Measurements from ENCODE around the gene OGFR. TPM values are rescaled to one million over a fixed set of nuclear protein-coding genes. Genes with fewer than 3 reads are reported as not detected.

The OGFR gene
- total and polyA plus RNA-seq, 9 donors = 28.6 to 52.9 (median 43.0) TPM

DNA sequence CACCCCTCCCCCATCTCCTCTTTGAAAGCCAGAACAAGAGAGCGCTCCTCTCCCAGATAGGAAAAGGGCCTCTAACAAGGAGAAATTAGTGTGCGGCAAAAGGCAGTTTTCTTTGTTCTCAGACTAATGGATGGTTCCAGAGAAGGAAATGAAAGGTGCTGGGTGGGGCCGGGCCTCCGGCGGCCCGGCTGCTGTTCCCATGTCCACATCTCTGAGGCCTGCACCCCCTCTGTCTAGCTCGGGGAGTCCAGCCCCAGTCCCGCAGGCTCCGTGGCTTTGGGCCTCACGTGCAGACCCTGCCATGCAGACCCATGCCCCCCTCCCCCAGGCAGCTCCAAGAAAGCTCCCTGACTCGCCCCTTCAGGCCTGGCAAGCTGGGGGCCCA, 44.2 kb upstream of the OGFR start:
- 62 to 88% (median 62%) methylated on average over 7 to 11 of the region's 11 CpGs for WGBS, 3 donors
- intact Hi-C loops (cut with DNase I) = no loop called here
- H3K9me3 ChIP-seq = no peaks in the 10 kb centered on the region
- H3K4me1 ChIP-seq (ENCODE audit: insufficient read depth) = no peaks in the 10 kb centered on the region
- no peaks in the 10 kb centered on the region for H3K36me3 ChIP-seq
- TF ChIP-seq, protein P1, sequence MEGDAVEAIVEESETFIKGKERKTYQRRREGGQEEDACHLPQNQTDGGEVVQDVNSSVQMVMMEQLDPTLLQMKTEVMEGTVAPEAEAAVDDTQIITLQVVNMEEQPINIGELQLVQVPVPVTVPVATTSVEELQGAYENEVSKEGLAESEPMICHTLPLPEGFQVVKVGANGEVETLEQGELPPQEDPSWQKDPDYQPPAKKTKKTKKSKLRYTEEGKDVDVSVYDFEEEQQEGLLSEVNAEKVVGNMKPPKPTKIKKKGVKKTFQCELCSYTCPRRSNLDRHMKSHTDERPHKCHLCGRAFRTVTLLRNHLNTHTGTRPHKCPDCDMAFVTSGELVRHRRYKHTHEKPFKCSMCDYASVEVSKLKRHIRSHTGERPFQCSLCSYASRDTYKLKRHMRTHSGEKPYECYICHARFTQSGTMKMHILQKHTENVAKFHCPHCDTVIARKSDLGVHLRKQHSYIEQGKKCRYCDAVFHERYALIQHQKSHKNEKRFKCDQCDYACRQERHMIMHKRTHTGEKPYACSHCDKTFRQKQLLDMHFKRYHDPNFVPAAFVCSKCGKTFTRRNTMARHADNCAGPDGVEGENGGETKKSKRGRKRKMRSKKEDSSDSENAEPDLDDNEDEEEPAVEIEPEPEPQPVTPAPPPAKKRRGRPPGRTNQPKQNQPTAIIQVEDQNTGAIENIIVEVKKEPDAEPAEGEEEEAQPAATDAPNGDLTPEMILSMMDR (IDR thresholded peaks at IDR 0.05) = no peak
- TF ChIP-seq POLR2A (IDR thresholded peaks at IDR 0.05) = no peak
- no peak for TF ChIP-seq EP300 (IDR thresholded peaks at IDR 0.05)
- DNase-seq = no peak
- H3K27ac ChIP-seq = no peak overlapping the region
- H3K27me3 ChIP-seq = no peaks in the 10 kb centered on the region
- no peak overlapping the region for H3K4me3 ChIP-seq

DNA sequence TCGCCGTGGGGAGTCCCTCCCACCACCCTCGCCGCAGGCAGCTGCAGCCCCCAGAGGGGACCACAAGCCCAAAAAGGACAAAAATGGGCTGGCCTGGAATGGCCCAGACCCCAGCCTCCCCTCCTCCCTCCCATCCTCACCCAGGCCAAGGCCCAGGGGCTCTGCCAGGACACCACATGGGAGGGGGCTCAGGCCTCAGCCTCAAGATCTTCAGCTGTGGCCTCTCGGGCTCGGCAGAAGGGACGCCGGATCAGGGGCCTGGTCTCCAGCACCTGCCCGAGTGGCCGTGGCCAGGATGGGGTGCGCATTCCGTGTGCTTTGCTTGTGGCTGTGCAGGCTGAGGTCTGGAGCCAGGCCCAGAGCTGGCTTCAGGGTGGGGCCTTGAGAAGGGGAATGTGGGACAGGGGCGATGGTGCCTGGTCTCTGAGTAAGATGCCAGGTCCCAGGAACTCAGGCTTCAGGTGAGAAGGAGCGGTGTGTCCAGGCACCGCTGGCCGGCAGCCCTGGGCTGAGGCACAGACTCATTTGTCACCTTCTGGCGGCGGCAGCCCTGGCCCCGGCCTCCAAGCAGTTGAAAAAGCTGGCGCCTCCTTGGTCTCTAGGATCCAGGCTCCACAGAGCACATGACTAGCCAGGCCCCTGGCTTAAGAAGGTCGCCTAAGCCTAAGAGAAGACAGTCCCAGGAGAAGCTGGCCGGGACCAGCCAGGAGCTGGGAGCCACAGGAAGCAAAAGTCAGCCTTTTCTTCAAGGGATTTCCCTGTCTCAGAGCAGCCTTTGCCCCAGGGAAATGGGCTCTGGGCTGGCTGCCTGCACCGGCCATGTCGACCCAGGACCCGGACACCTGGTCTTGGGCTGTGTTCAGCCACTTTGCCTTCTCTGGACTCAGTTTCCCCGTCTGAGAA, 43.5 kb upstream of the OGFR start:
- H3K9me3 ChIP-seq = no peaks in the 10 kb centered on the region
- no peak for DNase-seq
- no peaks in the 10 kb centered on the region for H3K4me1 ChIP-seq (ENCODE audit: insufficient read depth)
- no peak overlapping the region for H3K27ac ChIP-seq
- 67 to 71% (median 69%) methylated on average over 21 to 26 of the region's 26 CpGs for WGBS, 3 donors
- no peak overlapping the region for H3K4me3 ChIP-seq
- H3K27me3 ChIP-seq = no peaks in the 10 kb centered on the region
- H3K36me3 ChIP-seq = no peaks in the 10 kb centered on the region
- TF ChIP-seq POLR2A (IDR thresholded peaks at IDR 0.05) (no peak), EP300 (IDR thresholded peaks at IDR 0.05) (no peak)
- TF ChIP-seq, protein P1 (IDR thresholded peaks at IDR 0.05) = no peak
- intact Hi-C loops (cut with DNase I) = no loop called here

DNA sequence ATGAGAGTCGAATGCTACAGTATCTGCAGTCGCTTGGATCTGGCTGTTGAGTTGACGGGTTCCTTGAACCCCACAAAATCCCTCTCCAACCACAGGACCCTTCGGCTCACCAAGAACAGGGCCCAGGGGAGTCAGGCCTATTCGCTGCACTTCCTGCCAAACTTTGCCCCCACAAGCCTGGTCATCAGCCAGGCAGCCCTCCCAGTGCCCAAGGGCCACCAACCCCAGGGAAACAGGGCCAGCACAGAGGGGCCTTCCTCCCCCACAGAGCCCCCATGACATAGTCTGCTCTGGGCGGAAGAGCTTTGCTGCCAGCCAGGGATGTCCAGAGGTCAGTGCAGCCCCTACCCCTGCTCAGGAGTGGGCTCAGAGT, 42.9 kb upstream of the OGFR start:
- Histone ChIP-seq H3K4me3 (no peak overlapping the region), H3K27me3 (no peaks in the 10 kb centered on the region), H3K27ac (no peak overlapping the region), H3K36me3 (no peaks in the 10 kb centered on the region), H3K9me3 (no peaks in the 10 kb centered on the region), H3K4me1 (ENCODE audit: insufficient read depth) (peaks cover 2% of the 10 kb centered on the region)
- TF ChIP-seq POLR2A (IDR thresholded peaks at IDR 0.05) (no peak), EP300 (IDR thresholded peaks at IDR 0.05) (no peak)
- TF ChIP-seq, protein P1 (IDR thresholded peaks at IDR 0.05) = no peak
- no peak for DNase-seq
- WGBS, 3 donors = 90 to 94% (median 93%) methylated on average over 6 of the region's 6 CpGs
- intact Hi-C loops (cut with DNase I) = no loop called here

DNA sequence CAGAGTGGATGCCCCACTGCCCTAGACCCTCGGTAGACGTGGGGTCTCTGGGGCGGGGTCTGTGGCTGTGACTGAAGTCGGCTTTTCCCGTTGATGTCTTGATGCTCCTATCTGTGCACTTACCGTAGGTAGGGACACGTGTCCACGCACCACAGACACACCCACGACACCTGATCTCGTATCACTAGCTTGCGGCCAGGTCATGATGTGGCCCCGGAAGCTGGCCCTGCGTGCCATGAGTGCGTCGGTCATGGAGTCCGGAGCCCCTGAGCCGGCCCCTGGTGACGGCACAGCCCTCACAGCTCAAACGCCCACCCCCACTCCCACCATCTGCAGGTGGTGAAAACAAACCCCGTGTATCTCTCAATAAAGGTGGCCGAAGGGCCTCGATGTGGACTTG, 42.3 kb upstream of the OGFR start:
- no peaks in the 10 kb centered on the region for H3K36me3 ChIP-seq
- intact Hi-C loops (cut with DNase I) = no loop called here
- no peak for DNase-seq
- no peak overlapping the region for H3K4me3 ChIP-seq
- no peaks in the 10 kb centered on the region for H3K9me3 ChIP-seq
- H3K4me1 ChIP-seq (ENCODE audit: insufficient read depth) = peaks cover 3% of the 10 kb centered on the region
- H3K27ac ChIP-seq = no peak overlapping the region
- TF ChIP-seq POLR2A (IDR thresholded peaks at IDR 0.05) (no peak), EP300 (IDR thresholded peaks at IDR 0.05) (no peak)
- TF ChIP-seq, protein P1 (IDR thresholded peaks at IDR 0.05) = no peak
- H3K27me3 ChIP-seq = no peaks in the 10 kb centered on the region
- WGBS, 3 donors = 83 to 86% (median 84%) methylated on average over 22 of the region's 22 CpGs
